ENCODE results near the gene MYOG.

GRCh38 chr1:203124546-203125317, 38.9 kb upstream of the MYOG start:
- no peak for TF ChIP-seq CTCF (IDR thresholded peaks at IDR 0.05)
- TF ChIP-seq EP300 (IDR thresholded peaks at IDR 0.05) = no peak
- TF ChIP-seq POLR2A (IDR thresholded peaks at IDR 0.05; ENCODE audit: low read depth) = no peak

All from esophagus muscularis mucosa (tissue), 4 donors.